NCI-H2227 (cell line): ENCODE data around the gene ADGRA1.
"Not testable (repeated sequence)": the region's sequence is repeated elsewhere in the genome, so short reads cannot be mapped to it uniquely, and the experiment has no call there.

Source experiments
- DNase-seq: peaks from one replicate; lab custom pipeline; 2025; ENCODE audit not compliant: unreplicated experiment; lab: John Stamatoyannopoulos, UW

The ADGRA1 gene

GRCh38 chr10:133087679-133088178, at the start of gene ADGRA1:
TSS of gene ADGRA1 (plus strand) at chr10:133087924. CDS start at chr10:133088910, 986 bp downstream.
- peak; percentile 56 for DNase-seq

- no peak for DNase-seq
Measured at GRCh38 chr10:133038036-133038823, 49.5 kb upstream of the ADGRA1 start.

GRCh38 chr10:133039107-133039802, 48.5 kb upstream of the ADGRA1 start:
- DNase-seq: no peak

- no peak for DNase-seq
Measured at GRCh38 chr10:133039803-133040165, 47.9 kb upstream of the ADGRA1 start.

GRCh38 chr10:133040198-133040597, 47.5 kb upstream of the ADGRA1 start:
- no peak for DNase-seq

- DNase-seq: no peak
Measured at GRCh38 chr10:133041101-133041500, 46.6 kb upstream of the ADGRA1 start.

- DNase-seq: no peak
Measured at GRCh38 chr10:133042061-133042460, 45.7 kb upstream of the ADGRA1 start.

- no peak for DNase-seq
Measured at GRCh38 chr10:133042816-133043215, 44.9 kb upstream of the ADGRA1 start.

- no peak for DNase-seq
Measured at GRCh38 chr10:133043541-133044225, 44.0 kb upstream of the ADGRA1 start.

- DNase-seq: no peak
Measured at GRCh38 chr10:133044401-133044811, 43.3 kb upstream of the ADGRA1 start.

- no peak for DNase-seq
Measured at GRCh38 chr10:133045556-133046389, 42.0 kb upstream of the ADGRA1 start.

- no peak for DNase-seq
Measured at GRCh38 chr10:133046390-133046765, 41.3 kb upstream of the ADGRA1 start.

GRCh38 chr10:133047526-133048123, 40.1 kb upstream of the ADGRA1 start:
- no peak for DNase-seq

- no peak for DNase-seq
Measured at GRCh38 chr10:133048266-133048665, 39.5 kb upstream of the ADGRA1 start.

GRCh38 chr10:133048926-133049325, 38.8 kb upstream of the ADGRA1 start:
- DNase-seq: no peak

GRCh38 chr10:133049639-133050038, 38.1 kb upstream of the ADGRA1 start:
- DNase-seq: no peak

- DNase-seq: no peak
Measured at GRCh38 chr10:133050371-133050770, 37.4 kb upstream of the ADGRA1 start.

- DNase-seq: no peak
Measured at GRCh38 chr10:133052076-133052475, 35.6 kb upstream of the ADGRA1 start.

GRCh38 chr10:133053527-133054133, 34.1 kb upstream of the ADGRA1 start:
- not testable (repeated sequence) for DNase-seq

GRCh38 chr10:133055470-133055869, 32.3 kb upstream of the ADGRA1 start:
- DNase-seq: no peak
